HTR-8/SVneo (cell line): ENCODE data around the gene PERM1.
"Not testable (repeated sequence)": the region's sequence is repeated elsewhere in the genome, so short reads cannot be mapped to it uniquely, and the experiment has no call there.

Experiments used
- DNase-seq: peaks from one replicate; pipeline ENCODE4 v3.0.0; 2011; ENCODE audit warnings: low spot score, mixed read lengths; ENCODE audit not compliant: insufficient read length
- FAIRE-seq: peaks from 2 replicates; lab custom pipeline; 2011; peaks lifted over from hg19 to GRCh38; lab: Jason Lieb, UNC

Gene PERM1

GRCh38 chr1:1017397-1018320, 35.8 kb upstream of the PERM1 start:
- FAIRE-seq, DNase-seq: not testable (repeated sequence)

- FAIRE-seq (no peak), DNase-seq (no peak)
These were observed 33.1 kb upstream of the PERM1 start for GRCh38 chr1:1014799-1015681.

DNA sequence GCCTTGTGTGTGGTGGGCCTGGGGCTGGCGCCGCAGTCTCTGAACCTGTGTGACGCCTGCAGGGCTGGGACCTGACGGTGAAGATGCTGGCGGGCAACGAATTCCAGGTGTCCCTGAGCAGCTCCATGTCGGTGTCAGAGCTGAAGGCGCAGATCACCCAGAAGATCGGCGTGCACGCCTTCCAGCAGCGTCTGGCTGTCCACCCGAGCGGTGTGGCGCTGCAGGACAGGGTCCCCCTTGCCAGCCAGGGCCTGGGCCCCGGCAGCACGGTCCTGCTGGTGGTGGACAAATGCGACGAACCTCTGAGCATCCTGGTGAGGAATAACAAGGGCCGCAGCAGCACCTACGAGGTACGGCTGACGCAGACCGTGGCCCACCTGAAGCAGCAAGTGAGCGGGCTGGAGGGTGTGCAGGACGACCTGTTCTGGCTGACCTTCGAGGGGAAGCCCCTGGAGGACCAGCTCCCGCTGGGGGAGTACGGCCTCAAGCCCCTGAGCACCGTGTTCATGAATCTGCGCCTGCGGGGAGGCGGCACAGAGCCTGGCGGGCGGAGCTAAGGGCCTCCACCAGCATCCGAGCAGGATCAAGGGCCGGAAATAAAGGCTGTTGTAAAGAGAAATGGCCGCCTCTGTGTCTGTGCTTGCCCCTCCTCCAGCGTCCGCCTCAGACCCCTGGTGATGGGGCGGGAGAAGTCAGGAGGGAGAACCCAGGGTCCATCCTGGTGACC, 32.2 kb upstream of the PERM1 start:
- FAIRE-seq: no peak
- DNase-seq: no peak

DNA sequence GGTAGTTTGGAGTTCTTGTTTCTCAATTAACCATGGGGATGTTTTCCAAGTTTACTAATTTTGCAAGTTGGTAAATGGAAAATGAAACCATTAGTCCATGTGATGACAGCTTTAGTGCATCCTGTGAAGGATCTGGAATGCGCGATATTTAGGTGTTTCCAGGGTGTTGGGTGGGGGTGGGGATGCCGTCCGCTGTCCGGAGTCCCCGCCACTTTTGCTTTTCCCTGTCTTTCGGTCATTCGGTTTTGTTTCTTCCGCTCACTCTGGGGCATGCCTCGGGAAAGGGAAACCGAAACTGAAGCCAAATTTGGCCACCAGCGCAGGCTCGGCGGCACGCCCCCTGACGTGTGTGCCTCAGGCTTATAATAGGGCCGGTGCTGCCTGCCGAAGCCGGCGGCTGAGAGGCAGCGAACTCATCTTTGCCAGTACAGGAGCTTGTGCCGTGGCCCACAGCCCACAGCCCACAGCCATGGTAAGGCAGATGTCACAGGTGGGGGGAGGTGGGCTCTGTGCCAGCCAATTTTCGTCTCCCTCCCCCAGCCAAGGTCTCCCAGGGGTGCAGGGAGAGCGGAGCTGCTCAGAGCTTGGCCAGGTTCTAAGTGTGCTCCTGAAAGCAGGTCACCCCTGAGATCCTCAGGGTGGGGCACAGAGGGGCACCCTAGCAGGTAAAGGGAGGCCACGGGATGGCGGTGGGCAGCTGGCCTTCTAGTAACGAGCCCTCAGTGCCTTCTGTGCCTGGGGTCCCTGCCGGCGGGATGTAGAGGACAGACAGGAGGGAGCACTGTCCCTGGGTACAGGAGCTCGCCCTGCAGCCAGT, 31.4 kb upstream of the PERM1 start, which contains the start of gene ISG15:
Gene ISG15, plus strand, starts transcription at position 393 of the 817 bp plus-strand sequence. Its CDS starts 77 bp downstream, at position 470.
- FAIRE-seq: no peak
- no peak for DNase-seq

DNA sequence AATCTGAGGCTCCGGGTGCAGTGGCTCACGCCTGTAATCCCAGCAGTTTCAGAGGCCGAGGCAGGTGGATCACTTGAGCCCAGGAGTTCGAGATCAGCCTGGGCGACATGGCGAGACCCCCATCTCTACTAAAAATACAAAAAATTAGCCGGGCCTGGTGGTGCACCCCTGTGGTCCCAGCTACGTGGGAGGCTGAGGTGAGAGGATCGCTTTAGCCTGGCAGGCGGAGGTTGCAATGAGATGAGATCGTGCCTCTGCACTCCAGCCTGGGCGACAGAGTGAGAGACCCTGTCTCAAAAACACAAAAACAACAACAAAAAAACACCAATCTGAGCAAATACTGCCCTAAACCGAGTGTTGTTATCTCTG, 30.8 kb upstream of the PERM1 start:
- not testable (repeated sequence) for FAIRE-seq, DNase-seq

GRCh38 chr1:1011396-1011949, 29.6 kb upstream of the PERM1 start:
- no peak for FAIRE-seq
- DNase-seq: no peak

GRCh38 chr1:1010131-1010530, 28.2 kb upstream of the PERM1 start:
- FAIRE-seq, DNase-seq: not testable (repeated sequence)

DNA sequence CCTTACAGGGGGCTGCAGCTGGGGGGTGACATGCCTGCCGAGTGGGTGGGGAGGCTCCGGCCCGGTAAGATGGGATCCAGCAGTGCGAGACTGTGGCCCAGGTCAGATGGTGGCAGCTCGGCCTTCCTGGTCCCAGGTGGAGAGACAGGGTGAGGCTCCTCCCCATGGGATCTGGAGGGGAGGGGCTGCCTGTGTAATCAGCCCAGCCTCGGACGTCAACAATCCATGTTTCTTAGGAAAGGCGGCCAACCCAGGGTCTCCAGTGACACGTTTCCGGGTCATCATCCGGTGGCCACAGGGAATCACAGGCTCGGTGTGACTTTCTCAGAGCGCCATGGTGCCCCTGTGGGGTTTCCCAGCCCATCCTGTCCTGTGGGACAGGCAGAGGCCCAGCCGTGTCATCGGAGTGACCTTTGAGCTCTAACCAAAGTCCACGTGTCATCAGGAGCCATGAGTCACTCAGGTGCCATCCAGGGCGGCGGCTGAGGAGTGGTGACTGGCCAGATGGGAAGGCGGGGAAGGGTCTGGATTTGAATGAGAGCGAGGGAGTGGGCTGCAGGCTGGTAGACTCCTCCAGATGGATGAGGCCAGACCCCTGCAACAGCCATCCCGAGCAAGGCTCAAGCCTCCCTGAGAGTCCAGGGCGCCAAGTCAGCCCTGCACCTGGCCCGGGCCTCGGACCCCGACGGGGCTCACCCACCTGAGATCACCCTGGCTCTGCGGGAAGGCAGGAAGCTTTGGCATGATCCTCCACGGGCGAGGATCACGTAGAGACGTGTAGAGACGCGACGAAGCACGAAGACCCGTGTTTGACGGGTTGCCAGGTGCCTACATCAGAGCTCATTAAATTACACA, 24.6 kb upstream of the PERM1 start:
- no peak for FAIRE-seq
- DNase-seq: no peak

DNA sequence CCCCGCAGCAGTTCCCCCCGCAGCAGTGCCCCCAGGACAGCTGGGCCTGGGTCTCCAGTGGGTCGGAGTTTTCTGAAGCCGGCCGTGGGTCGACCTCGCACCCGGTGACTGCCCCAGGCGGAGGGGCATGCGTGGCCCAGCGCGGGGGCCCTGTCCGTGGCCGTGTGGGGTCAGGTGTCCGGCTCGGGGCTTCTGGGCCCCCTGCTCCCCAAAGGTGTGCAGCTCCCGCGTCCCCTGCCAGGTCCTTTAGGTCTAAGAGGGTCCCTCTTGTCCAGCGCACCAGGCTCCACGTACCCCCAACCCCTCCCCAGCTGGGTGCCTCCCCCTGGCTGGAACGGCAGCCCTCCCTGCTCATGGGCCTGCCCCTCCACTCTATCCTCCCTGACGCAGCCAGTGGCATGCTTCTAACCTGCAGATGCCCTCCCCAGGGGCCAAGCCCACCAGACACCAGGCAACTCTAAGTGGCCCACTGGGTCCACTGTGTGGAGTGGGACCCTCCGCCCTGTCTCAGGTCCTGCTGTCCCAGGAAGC, 23.9 kb upstream of the PERM1 start:
- DNase-seq: no peak

DNA sequence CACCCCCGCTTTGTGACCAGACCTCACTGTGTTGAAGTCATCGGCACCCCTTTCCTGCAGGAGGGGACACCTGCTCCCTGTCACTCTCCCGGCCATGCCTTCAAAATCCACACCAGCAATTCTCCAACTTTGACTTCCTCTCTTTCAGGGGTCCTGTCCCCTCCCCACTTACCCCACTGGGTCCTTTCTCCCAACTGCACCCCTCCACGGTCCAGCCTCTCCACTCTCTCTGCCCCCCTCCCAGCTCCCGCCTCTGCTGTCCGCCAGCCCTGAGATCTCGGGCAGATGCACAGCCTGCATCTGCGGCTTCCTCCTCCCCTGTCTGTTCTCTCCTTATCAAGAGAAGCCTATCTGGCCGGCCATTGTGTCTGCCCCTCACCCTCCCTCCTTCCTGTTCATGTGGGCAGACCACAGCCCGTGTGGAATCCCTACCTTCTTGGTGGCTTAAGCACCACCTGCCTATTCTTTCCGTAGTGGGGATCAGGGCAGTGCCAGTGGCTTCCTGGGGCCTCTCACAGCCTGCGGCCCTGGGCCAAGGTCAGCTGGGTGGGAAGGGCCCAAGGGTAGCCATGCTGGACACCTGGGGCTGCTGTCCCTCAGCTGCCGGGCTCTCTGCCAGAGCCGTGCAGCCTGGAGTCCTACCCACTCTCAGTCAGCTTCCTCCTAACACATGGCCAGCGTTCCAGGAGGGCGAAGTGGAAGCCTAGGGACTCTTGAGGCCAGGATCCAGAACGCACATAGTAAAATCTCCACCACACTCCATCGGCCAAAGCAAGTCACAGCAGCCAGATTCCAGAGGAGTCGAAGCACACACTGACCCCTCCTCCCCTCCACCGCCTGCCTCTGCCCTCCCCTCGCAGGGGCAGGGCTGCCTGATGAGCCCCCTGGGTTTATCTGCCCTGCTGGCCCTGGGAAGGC, 23.1 kb upstream of the PERM1 start:
- DNase-seq: no peak
- FAIRE-seq: no peak

More for the DNA sequence above, 23.9 kb upstream of the PERM1 start:
- no peak for FAIRE-seq

DNA sequence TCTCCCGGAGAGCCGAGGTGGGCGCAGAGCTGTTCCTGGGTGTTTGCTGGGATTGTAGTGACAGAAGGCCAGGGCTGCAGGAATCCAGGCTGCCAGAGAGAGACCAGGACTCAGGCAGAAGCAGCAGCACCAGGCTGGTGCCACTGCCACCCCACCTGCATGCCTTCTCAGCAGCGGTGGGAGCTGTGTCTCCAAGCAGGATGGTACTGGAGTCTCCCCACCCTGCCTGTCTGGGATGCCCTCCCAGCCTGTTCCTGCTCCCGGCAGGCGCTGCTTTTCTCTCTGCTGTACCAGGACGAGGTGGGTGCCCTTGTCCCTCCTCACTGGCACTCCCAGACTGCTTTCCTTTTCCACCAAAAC, 22.5 kb upstream of the PERM1 start:
- FAIRE-seq (no peak), DNase-seq (no peak)

GRCh38 chr1:1003618-1004419, 21.9 kb upstream of the PERM1 start:
- DNase-seq (no peak), FAIRE-seq (no peak)

GRCh38 chr1:1001057-1001783, 19.3 kb upstream of the PERM1 start:
- DNase-seq: no peak
- no peak for FAIRE-seq

- FAIRE-seq: peak; percentile 98
- DNase-seq: peak; percentile 82
These were observed 18.6 kb upstream of the PERM1 start for GRCh38 chr1:1000357-1001056.
